NCI-H748 (cell line): ENCODE results near the gene TMEM59L.
"Not testable (repeated sequence)": the region's sequence is repeated elsewhere in the genome, so short reads cannot be mapped to it uniquely, and the experiment has no call there.

Experiments
- DNase-seq: peaks from one replicate; lab custom pipeline; 2025; ENCODE audit not compliant: unreplicated experiment; lab: John Stamatoyannopoulos, UW

Gene TMEM59L

DNA sequence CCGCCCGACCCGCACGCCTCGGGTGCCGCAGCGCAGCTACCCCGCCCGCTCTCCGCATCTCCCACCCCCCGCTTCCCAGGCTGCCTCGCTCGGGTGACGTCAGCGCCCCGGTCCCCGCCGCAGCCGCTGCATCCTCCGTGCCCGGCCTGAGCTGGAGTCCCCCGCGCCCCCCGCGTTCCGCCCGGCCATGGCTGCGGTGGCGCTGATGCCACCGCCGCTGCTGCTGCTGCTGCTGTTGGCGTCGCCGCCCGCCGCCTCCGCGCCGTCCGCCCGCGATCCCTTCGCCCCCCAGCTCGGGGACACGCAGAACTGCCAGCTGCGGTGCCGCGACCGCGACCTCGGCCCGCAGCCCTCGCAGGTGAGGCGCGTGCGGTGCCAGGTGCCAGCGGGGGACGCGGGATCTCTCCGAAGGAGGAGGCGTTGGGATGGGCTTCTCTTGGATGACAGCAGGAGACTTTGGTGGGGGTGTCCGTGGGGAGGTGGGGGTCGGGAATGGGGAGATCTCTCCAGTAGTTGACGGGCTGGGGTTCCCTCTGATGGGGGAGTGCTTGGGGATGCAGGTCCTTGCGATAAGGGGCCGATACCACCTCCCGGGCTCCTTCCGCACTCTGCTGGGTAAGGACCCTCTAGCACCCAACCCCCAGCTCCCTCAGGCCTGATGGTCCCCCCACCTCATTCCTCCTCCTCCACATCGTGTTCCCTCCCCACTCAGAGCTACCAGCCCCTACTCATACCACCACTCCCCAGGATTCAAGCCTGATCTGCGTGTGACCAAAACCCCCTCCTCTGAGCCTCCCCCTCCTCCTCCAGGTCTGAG lies at the start of gene TMEM59L:
Gene TMEM59L, plus strand, starts transcription at position 99 of the 817 bp plus-strand sequence. Its CDS starts 89 bp downstream, at position 188.
- DNase-seq: peak; percentile 28

- DNase-seq: no peak
Observed at GRCh38 chr19:18566953-18567352, 45.7 kb upstream of the TMEM59L start.

GRCh38 chr19:18568367-18568766 lies 44.3 kb upstream of the TMEM59L start:
- no peak for DNase-seq

DNA sequence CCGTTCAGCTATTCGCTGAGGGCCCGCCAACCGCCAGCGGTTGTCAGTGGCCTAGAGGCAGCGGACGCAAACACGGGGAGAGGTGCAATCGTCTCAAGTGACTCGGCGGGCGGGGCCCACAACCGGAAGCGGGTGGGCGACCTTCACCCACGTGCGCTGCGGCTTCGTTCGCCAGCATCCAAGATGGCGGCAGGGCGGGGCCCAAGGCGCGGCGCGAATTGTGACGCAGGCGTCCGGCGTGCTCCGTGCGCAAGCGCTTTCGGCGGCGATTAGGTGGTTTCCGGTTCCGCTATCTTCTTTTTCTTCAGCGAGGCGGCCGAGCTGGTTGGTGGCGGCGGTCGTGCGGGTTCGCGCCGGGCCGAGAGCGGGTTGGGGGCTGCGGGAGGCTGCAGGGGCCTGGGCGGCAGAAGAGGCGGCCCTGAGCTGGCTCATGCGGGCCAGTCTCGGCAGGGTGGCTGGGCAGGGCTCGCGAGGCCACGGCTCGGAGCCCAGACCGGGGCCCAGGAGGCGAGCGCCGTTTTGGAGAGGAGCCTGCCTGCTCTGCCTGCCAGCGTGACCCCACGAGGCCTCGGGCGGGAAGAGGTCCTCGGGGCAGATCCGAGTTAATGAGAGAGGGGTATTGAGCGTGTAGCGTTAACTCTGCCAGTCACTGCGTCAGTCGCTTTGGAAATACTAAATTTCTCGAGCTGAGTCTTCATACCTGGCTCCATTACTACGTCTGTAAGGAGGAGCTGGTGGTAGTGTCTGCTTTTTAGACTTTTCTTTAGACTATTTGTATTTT lies 40.9 kb upstream of the TMEM59L start, which contains the start of gene UBA52:
Gene UBA52, plus strand, starts transcription at position 294 of the 781 bp plus-strand sequence. CDS start 1,444 bp downstream, outside the sequence.
- peak; percentile 97 for DNase-seq

- DNase-seq: no peak
Observed at GRCh38 chr19:18574691-18575291, 37.9 kb upstream of the TMEM59L start.

GRCh38 chr19:18576383-18576782 lies 36.3 kb upstream of the TMEM59L start:
- no peak for DNase-seq

- DNase-seq: no peak
Observed at GRCh38 chr19:18577365-18577914, 35.2 kb upstream of the TMEM59L start.

DNA sequence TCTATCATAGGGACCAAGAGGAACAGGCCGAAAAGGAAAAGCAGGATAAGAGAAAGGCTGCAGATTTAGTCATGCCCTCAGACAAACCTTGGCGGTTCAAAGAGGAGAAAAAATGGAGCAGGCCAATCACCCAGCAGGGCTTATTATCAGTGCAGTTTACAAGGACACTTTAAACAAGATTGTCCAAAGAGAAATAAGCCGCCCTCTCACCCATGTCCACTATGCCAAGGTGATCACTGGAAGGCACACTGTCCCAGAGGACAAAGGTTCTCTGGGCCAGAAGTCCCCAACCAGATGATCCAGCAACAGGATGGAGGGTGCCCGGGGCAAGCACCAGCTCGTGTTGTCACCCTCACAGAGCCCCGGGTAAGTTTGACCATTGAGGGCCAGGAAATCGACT lies 32.4 kb upstream of the TMEM59L start:
- DNase-seq: no peak

- DNase-seq: no peak
Observed at GRCh38 chr19:18586306-18586705, 26.4 kb upstream of the TMEM59L start.

- no peak for DNase-seq
Observed at GRCh38 chr19:18587561-18587960, 25.1 kb upstream of the TMEM59L start.

DNA sequence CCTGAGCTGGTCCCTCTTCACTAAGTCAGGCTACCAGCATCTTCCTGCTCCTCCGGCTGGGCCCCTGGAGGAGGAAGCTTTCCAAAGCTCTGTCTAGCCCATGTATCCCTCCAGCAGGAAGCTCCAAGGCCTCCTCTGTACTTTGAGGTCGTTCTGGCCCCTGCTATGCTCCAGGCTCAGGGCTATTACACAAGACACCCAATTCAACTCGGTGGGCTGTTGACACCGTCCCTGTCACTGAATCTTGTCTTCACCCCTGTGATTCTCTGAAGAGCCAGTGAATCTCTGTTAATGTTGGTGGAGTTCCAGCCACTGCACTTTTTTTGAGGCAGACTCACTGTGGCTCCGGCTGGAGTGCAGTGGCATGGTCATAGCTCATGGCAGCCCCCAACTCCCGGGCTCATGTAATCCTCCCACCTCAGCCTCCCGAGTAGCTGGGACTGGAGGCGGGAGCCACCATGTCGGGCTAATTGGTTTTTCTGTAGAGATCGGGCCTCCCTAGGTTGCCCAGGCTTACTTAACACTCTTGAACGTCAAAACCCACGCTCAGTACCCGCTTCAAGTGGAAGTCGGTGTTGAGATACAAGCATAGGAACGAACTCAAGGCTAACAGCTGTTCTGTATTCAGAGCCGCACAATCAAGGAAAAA lies 24.6 kb upstream of the TMEM59L start:
- no peak for DNase-seq

- DNase-seq: peak; percentile 80
Observed at GRCh38 chr19:18588611-18589379, 23.9 kb upstream of the TMEM59L start, which contains the start of gene REX1BD. TSS of gene REX1BD (plus strand) at chr19:18588798. CDS start at chr19:18588802, 4 bp downstream.

DNA sequence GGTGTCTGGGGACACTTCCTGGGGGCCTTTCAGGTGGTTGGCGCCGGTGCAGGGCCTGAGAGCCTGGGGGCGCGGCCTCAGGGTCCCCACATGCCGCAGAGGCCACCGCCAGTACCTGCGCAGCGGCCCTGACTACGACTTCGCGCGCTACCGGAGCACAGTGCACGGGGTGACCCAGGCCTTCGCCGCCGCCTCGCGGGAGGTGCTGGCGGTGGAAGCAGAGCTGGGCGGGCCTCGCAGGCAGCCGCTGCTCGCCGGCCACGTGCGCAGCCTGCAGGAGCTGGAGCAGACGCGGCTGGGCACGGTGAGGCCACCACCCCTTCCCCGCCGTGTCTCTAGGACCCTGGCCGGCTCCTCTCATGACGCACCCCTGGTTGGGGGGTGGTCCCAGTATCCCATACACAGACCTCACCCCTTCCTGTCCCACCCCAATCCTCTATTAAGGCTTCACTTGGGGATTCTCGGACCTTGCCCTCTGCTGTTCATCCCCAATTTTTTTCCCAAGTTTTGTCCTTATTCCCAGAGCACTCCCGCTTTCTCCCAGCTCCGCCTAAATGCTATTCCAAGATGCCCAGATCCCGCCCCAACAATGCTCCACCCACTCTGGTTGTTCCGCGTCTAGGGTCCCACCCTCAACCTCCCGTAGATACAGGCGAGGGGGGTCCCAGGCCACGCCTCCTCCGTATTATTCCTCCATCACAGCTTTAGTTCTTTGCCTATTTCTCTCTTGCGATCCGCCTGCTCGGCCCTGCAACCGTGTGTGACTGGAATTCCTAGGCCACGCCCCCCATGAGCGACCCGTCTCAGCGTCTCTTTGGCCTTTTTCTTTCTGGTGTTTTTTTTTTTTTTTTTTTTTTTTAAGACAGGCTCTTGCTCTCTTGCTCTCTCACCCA lies 23.0 kb upstream of the TMEM59L start:
- peak; percentile 88 for DNase-seq

GRCh38 chr19:18590273-18591272 lies 22.1 kb upstream of the TMEM59L start:
- peak; percentile 96 for DNase-seq

DNA sequence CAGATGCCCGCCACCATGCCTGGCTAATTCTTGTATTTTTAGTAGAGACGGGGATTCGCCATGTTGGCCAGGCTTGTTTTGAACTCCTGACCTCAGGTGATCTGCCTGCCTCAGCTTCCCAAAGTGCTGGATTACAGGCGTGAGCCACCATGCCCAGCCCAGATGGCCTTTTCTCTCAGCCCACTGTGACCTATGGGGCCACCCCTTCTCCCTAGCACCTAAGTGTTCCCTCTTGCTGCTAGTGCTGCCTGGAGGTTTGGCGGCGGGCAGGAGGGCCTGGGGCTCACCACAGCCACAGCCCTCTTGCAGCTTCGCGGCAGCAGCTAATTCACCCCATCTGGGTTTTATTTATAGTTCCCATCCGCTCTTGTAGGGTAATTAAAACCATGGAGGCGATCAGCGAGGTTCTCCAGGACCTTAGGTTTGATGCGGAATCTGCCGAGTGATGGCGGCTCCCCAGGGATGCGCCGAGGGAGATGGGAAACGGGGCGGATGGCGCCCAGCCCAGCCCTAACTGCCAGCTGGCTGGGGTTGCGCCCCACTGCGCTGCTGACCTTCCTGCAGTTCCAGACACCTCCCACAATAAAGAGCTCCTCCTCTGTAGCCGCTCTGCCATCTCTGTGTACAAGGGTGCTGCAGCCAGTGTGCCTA lies 20.8 kb upstream of the TMEM59L start:
- no peak for DNase-seq

GRCh38 chr19:18592732-18593131 lies 19.9 kb upstream of the TMEM59L start:
- not testable (repeated sequence) for DNase-seq
